OCI-LY7 (cell line): ENCODE results near the gene TRAF1. TPM values are rescaled to one million over a fixed set of nuclear protein-coding genes. Genes with fewer than 3 reads are reported as not detected.
A peak's percentile ranks its signal among the peaks of the same experiment; 100 is the strongest.

Experiments
- BruUV-seq: library from RNA; stranded (reverse); fragments of 400-500 nt; replicated peaks from 2 replicates; lab custom pipeline; 2021; lab: Mats Ljungman, UMichigan
- CTCF ChIA-PET: fragments of 300-600 bp; sonication (Branson Sonifier 250); formaldehyde crosslinking; loops from one replicate; lab custom pipeline; 2022; ENCODE audit warnings: antibody characterized with exemption; ENCODE audit not compliant: unreplicated experiment; lab: Charles Lee
- POLR2A ChIA-PET: fragments of 300-600 bp; sonication (Branson Sonifier 250); formaldehyde crosslinking; loops from one replicate; lab custom pipeline; 2022; ENCODE audit warnings: antibody characterized with exemption; lab: Charles Lee
- DNase-seq: peaks from one replicate; pipeline ENCODE4 v3.0.0-alpha.2; 2015; ENCODE audit warnings: low spot score
- H2AFZ ChIP-seq: fragments of 200-600 bp; sonication (generic), shearing (Covaris generic); 2 replicates; pipeline ENCODE4 v1.6.1; 2014; ENCODE audit warnings: mild to moderate bottlenecking, antibody characterized with exemption, low read length, moderate library complexity
- H3K27ac ChIP-seq: fragments of 200-600 bp; sonication (generic); 2 replicates; pipeline ENCODE4 v1.5.1; 2014; ENCODE audit warnings: mixed run types, low read depth, mild to moderate bottlenecking, moderate library complexity, low read length, inconsistent platforms; ENCODE audit not compliant: poor library complexity, severe bottlenecking
- H3K36me3 ChIP-seq: fragments of 200-600 bp; sonication (generic); 2 replicates; pipeline ENCODE4 v1.6.1; 2014; ENCODE audit warnings: mild to moderate bottlenecking, antibody characterized with exemption, low read length, moderate library complexity, mixed read lengths; ENCODE audit not compliant: insufficient read depth
- H3K4me1 ChIP-seq: fragments of 200-600 bp; sonication (generic); 2 replicates; pipeline ENCODE4 v1.5.1; 2014; ENCODE audit warnings: mild to moderate bottlenecking, low read length; ENCODE audit not compliant: insufficient read depth, poor library complexity, severe bottlenecking
- H3K4me2 ChIP-seq: fragments of 200-600 bp; sonication (generic); 2 replicates; pipeline ENCODE4 v1.6.1; 2014; ENCODE audit warnings: mild to moderate bottlenecking, low read length
- H3K4me3 ChIP-seq: fragments of 200-600 bp; sonication (generic); 2 replicates; pipeline ENCODE4 v1.5.1; 2014; ENCODE audit warnings: mild to moderate bottlenecking, low read depth, low read length; ENCODE audit not compliant: poor library complexity, severe bottlenecking
- H3K79me2 ChIP-seq: fragments of 200-600 bp; sonication (generic); 2 replicates; pipeline ENCODE4 v1.6.1; 2016; ENCODE audit warnings: low read depth, mild to moderate bottlenecking, low read length, moderate library complexity, mixed read lengths; ENCODE audit not compliant: insufficient read depth
- H3K9me2 ChIP-seq: fragments of 200-600 bp; sonication (generic); 2 replicates; pipeline ENCODE4 v1.6.1; 2016; ENCODE audit warnings: mild to moderate bottlenecking, low read length, mixed read lengths; ENCODE audit not compliant: insufficient read depth
- H3K9me3 ChIP-seq: fragments of 200-600 bp; sonication (generic); 2 replicates; pipeline ENCODE4 v1.6.1; 2014; ENCODE audit warnings: mild to moderate bottlenecking, mixed run types, low read length, mixed read lengths
- H4K20me1 ChIP-seq: fragments of 200-600 bp; sonication (generic); 2 replicates; pipeline ENCODE4 v1.6.1; 2014; ENCODE audit warnings: mild to moderate bottlenecking, antibody characterized with exemption, low read length, moderate library complexity, mixed read lengths; ENCODE audit not compliant: insufficient read depth
- CTCF ChIP-seq: fragments of 200-600 bp; sonication (generic); conservative IDR thresholded peaks from 2 replicates; pipeline ENCODE4 v1.5.1; 2014; ENCODE audit warnings: mild to moderate bottlenecking, antibody characterized with exemption, low read length, moderate library complexity, mixed read lengths
- EZH2phosphoT487 ChIP-seq: fragments of 200-600 bp; sonication (generic); IDR thresholded peaks from 2 replicates; pipeline ENCODE4 v1.6.1; 2018; ENCODE audit warnings: low read depth, borderline replicate concordance, mild to moderate bottlenecking, mixed run types, antibody characterized with exemption, low read length, moderate library complexity, mixed read lengths
- intact Hi-C: fragments of 100-400 bp; cut with micrococcal nuclease; formaldehyde crosslinking; loops from one replicate; pipeline ENCODE4 v1.10.0; 2022; ENCODE audit not compliant: unreplicated experiment
- total RNA-seq, 2 experiments: library from RNA; depleted of rRNA in 1 of 2; stranded (reverse); fragments of >200 nt in 1 of 2; shearing (Covaris generic) in 1 of 2; gene quantifications; 2 replicates each; pipeline ENCODE4 v1.2.3, GENCODE V29; 2014 to 2022

TRAF1 gene
- total RNA-seq, 2 experiments from 2014 or later: 24.2 to 50.5 TPM

DNA sequence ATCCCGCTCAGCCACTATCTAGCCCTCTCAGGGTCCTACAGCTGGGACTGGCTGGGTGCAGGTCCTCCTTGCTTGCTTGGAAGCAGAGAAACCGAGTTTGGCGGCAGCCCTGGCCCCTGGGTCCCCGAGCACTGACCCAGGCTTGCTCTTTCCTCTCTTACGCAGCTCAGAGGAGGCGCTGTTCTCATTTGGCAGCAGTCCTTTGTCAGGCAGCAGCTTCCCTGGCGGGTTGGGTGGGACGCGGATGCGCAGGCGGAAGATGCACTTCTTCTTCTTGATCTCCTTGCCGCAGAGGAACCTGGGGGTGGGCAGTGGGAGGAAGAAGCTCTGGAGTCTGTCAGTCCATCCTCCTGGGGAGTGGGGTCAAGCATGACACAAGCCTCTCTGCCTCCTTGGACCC is 64.1 kb downstream of the TRAF1 start:
- TF ChIP-seq EZH2phosphoT487 (no peak), CTCF (no peak)
- intact Hi-C loops: no loop called here
- ChIA-PET POLR2A (no interaction called here), CTCF (no interaction called here)
- Histone ChIP-seq H3K9me3 (no peaks in the 10 kb centered on the region), H3K79me2 (no peaks in the 10 kb centered on the region), H3K36me3 (peaks cover 96% of the 10 kb centered on the region), H2AFZ (no peak overlapping the region), H3K27ac (no peak overlapping the region), H3K4me3 (no peak overlapping the region), H3K4me2 (no peak overlapping the region), H3K9me2 (no peaks in the 10 kb centered on the region), H3K4me1 (no peaks in the 10 kb centered on the region), H4K20me1 (no peaks in the 10 kb centered on the region)
- BruUV-seq: no TSS peak
- no peak for DNase-seq

GRCh38 chr9:120861935-120862334 is 64.7 kb downstream of the TRAF1 start:
- Histone ChIP-seq H3K9me2 (no peaks in the 10 kb centered on the region), H4K20me1 (no peaks in the 10 kb centered on the region), H3K36me3 (peaks cover 95% of the 10 kb centered on the region), H3K9me3 (no peaks in the 10 kb centered on the region), H2AFZ (no peak overlapping the region), H3K27ac (no peak overlapping the region), H3K4me3 (no peak overlapping the region), H3K79me2 (no peaks in the 10 kb centered on the region), H3K4me2 (no peak overlapping the region), H3K4me1 (no peaks in the 10 kb centered on the region)
- no peak for DNase-seq
- CTCF ChIA-PET: no interaction called here
- BruUV-seq: no TSS peak
- POLR2A ChIA-PET: no interaction called here
- TF ChIP-seq CTCF (0 out of 2 replicates have a peak, but pooled peaks have one; percentile 18), EZH2phosphoT487 (no peak)
- intact Hi-C loops: no loop called here

GRCh38 chr9:120860083-120860482 is 66.5 kb downstream of the TRAF1 start:
- H3K9me2 ChIP-seq: no peaks in the 10 kb centered on the region
- ChIA-PET CTCF (no interaction called here), POLR2A (no interaction called here)
- no TSS peak for BruUV-seq
- DNase-seq: no peak
- H4K20me1 ChIP-seq: no peaks in the 10 kb centered on the region
- no peaks in the 10 kb centered on the region for H3K79me2 ChIP-seq
- H3K9me3 ChIP-seq: no peaks in the 10 kb centered on the region
- H3K4me1 ChIP-seq: no peaks in the 10 kb centered on the region
- H2AFZ ChIP-seq: no peak overlapping the region
- TF ChIP-seq EZH2phosphoT487 (no peak), CTCF (no peak)
- no peak overlapping the region for H3K27ac ChIP-seq
- no peak overlapping the region for H3K4me3 ChIP-seq
- no peak overlapping the region for H3K4me2 ChIP-seq
- H3K36me3 ChIP-seq: peaks cover 95% of the 10 kb centered on the region
- intact Hi-C loops: no loop called here
